ENCODE measurements around the gene GRK3.

DNA sequence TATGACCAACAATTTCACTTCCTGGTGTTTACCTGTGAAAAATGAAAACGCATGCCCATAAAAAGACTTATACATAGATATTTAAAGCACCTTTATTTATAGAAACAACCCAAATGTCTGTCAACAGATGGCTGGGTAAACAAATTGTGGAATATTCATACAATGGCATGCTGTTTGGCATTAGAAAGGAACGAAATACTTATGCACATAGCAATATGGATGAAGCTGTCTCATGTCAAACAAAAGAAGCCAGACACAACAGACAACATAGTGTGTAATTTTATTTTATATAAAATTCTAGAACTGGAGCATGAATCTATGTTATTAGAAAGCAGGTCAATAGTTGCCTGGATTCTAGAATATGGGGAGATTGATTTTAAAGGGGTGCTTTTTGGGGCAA is 38.0 kb downstream of the GRK3 start:
- TF ChIP-seq CTCF (IDR thresholded peaks at IDR 0.05): no peak
- TF ChIP-seq POLR2A (IDR thresholded peaks at IDR 0.05): no peak

Data from thyroid gland (tissue), 4 donors.